ENCODE results near the gene PDE8B.

- TF ChIP-seq, protein P1, sequence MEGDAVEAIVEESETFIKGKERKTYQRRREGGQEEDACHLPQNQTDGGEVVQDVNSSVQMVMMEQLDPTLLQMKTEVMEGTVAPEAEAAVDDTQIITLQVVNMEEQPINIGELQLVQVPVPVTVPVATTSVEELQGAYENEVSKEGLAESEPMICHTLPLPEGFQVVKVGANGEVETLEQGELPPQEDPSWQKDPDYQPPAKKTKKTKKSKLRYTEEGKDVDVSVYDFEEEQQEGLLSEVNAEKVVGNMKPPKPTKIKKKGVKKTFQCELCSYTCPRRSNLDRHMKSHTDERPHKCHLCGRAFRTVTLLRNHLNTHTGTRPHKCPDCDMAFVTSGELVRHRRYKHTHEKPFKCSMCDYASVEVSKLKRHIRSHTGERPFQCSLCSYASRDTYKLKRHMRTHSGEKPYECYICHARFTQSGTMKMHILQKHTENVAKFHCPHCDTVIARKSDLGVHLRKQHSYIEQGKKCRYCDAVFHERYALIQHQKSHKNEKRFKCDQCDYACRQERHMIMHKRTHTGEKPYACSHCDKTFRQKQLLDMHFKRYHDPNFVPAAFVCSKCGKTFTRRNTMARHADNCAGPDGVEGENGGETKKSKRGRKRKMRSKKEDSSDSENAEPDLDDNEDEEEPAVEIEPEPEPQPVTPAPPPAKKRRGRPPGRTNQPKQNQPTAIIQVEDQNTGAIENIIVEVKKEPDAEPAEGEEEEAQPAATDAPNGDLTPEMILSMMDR (IDR thresholded peaks at IDR 0.05; ENCODE audit: low read length) = no peak
- TF ChIP-seq EZH2phosphoT487 (IDR thresholded peaks at IDR 0.05; ENCODE audit: low read length) (no peak), EZH2 (optimal IDR thresholded peaks at IDR 0.05; ENCODE audit: low read depth, low read length) (no peak)
These were observed 217.5 kb downstream of the PDE8B start for GRCh38 chr5:77427998-77428397.

Measured in MM.1S (cell line).